Spleen (tissue), 11 donors: Measurements from ENCODE around the gene BTBD16. TPM values are rescaled to one million over a fixed set of nuclear protein-coding genes. Genes with fewer than 3 reads are reported as not detected.

ENCODE experiments used
- DNase-seq: peaks from one replicate; pipeline ENCODE4 v3.0.0-alpha.2; 2020
- H3K27ac ChIP-seq, 8 donors: fragments of 200-600 bp; sonication (generic) in 7 of 8; 1 replicate in 4 of 8; 2 replicates in 4 of 8; pipeline versions ENCODE4 v1.5.0 to v1.8.0; 2016 to 2021; ENCODE audit warnings: inconsistent platforms in 4 of 8, mild to moderate bottlenecking in 4 of 8, moderate library complexity in 1 of 8
- H3K27me3 ChIP-seq, 7 donors: fragments of 200-600 bp; sonication (generic) in 6 of 7; replicated peaks in 1 of 7; 1 replicate in 4 of 7; 2 replicates in 3 of 7; pipeline versions ENCODE4 v1.5.0 to v1.8.0; 2016 to 2021; ENCODE audit warnings: inconsistent platforms in 3 of 7, mild to moderate bottlenecking in 1 of 7
- H3K36me3 ChIP-seq, 6 donors: fragments of 200-600 bp; sonication (generic) in 5 of 6; 1 replicate in 4 of 6; 2 replicates in 2 of 6; pipeline versions ENCODE4 v1.5.0 to v1.8.0; 2016 to 2021; ENCODE audit warnings: inconsistent platforms in 2 of 6
- H3K4me1 ChIP-seq, 6 donors: fragments of 200-600 bp; sonication (generic) in 5 of 6; 1 replicate in 3 of 6; 2 replicates in 3 of 6; pipeline versions ENCODE4 v1.5.0 to v1.8.0; 2016 to 2021; ENCODE audit warnings: inconsistent platforms in 3 of 6
- H3K4me3 ChIP-seq, 8 donors: fragments of 200-600 bp; sonication (generic) in 7 of 8; 1 replicate in 4 of 8; 2 replicates in 4 of 8; pipeline versions ENCODE4 v1.5.0 to v1.8.0; 2016 to 2021; ENCODE audit warnings: inconsistent platforms in 4 of 8, mild to moderate bottlenecking in 4 of 8, moderate library complexity in 2 of 8
- H3K9me3 ChIP-seq, 8 donors: fragments of 200-600 bp; sonication (generic) in 7 of 8; 1 replicate in 4 of 8; 2 replicates in 4 of 8; pipeline versions ENCODE4 v1.5.0 to v1.8.0; 2016 to 2021; ENCODE audit warnings: inconsistent platforms in 4 of 8
- CTCF ChIP-seq, 11 experiments: fragments of 200-600 bp in 7 of 11; fragments of 450-650 bp in 4 of 11; sonication (generic) in 4 of 11; IDR thresholded peaks in 8 of 11; conservative IDR thresholded peaks in 3 of 11; 1 replicate in 7 of 11; 2 replicates in 4 of 11; pipeline versions ENCODE4 v1.4.0 to v1.8.0; 2016 to 2021; ENCODE audit warnings: antibody characterized with exemption in 11 of 11, inconsistent platforms in 4 of 11, mild to moderate bottlenecking in 1 of 11
- POLR2A ChIP-seq, 3 donors: fragments of 450-650 bp; IDR thresholded peaks; one replicate each; pipeline ENCODE4 v1.5.1; 2017; ENCODE audit warnings: antibody characterized with exemption in 3 of 3, mild to moderate bottlenecking in 1 of 3
- POLR2AphosphoS5 ChIP-seq, 3 donors: sonication (generic); formaldehyde crosslinking; IDR thresholded peaks; one replicate each; pipeline ENCODE4 v1.5.1; 2017; ENCODE audit warnings: antibody characterized with exemption in 3 of 3
- WGBS, 5 donors: extraction: QIAGEN DNeasy Blood & Tissue Kit in 3 of 5; methylation state at CpG; one replicate each; pipeline versions ENCODE4 v1.1.5 to v1.1.7; 2013 to 2018; 5-methylcytosine and 5-hydroxymethylcytosine counted together
- intact Hi-C: fragments of 100-400 bp; cut with DNase I; formaldehyde crosslinking; loops from one replicate; pipeline ENCODE4 v1.15.0; 2023; ENCODE audit warnings: low total_unique reads
- polyA plus RNA-seq, 3 donors: library from polyadenylated mRNA; stranded (reverse); fragments of 200-250 nt; gene quantifications; one replicate each; pipeline ENCODE4 v1.2.1, GENCODE V29; 2013
- total RNA-seq, 7 donors: library from RNA; depleted of rRNA in 3 of 7; stranded (reverse); fragments of >200 nt in 3 of 7; fragmentation: NEBNext Ultra II Directional in 4 of 7; extraction: Animal tissue kit (Norgen Biotek cat#: 25700) in 4 of 7; gene quantifications; one replicate each; pipeline versions ENCODE4 v1.1.0 to v1.2.1, GENCODE V29; 2016 to 2021
- donor health status: healthy with polysubstance abuse.
- donor health status: DM: no; HTN: no; CAD: no; lungs with moderate emphysema.
- donor health status: DM: no; HTN: no; CAD: no.
- donor health status: Bipolar disorder and iron deficiency.
- donor health status: healthy.
- donor health status: DM: no; HTN: no; CAD: no.
- donor health status: DM: yes; HTN: yes; CAD: no.

Gene BTBD16
- total and polyA plus RNA-seq, 10 donors: 0.04 to 0.10 TPM; not detected in 8

GRCh38 chr10:122342293-122343134 lies 71.4 kb downstream of the BTBD16 start:
- TF ChIP-seq POLR2AphosphoS5 (IDR thresholded peaks at IDR 0.05) (no peak), POLR2A (IDR thresholded peaks at IDR 0.05) (no peak), CTCF (IDR thresholded peaks at IDR 0.05 in 8 of 11, conservative IDR thresholded peaks at IDR 0.05 in 3 of 11) (peak; percentile 49 to 83 (median 75))
- DNase-seq: no peak
- Histone ChIP-seq H3K27ac (no peak overlapping the region), H3K4me1 (peaks cover 0 to 9% (median 0%) of the 10 kb centered on the region in 6 donors), H3K27me3 (no peaks in the 10 kb centered on the region), H3K36me3 (no peaks in the 10 kb centered on the region), H3K4me3 (no peak overlapping the region), H3K9me3 (peaks cover 0 to 5% (median 0%) of the 10 kb centered on the region in 8 donors)
- WGBS, 5 donors: 58 to 65% (median 62%) methylated on average over 8 of the region's 8 CpGs
- intact Hi-C loops: loop anchor here (5.0 kb wide), 1 partner anchor 225 kb away; no protein-coding TSS in a partner anchor

GRCh38 chr10:122343135-122343800 lies 72.2 kb downstream of the BTBD16 start:
- Histone ChIP-seq H3K27me3 (no peaks in the 10 kb centered on the region), H3K36me3 (no peaks in the 10 kb centered on the region), H3K4me3 (no peak overlapping the region), H3K9me3 (peaks cover 0 to 5% (median 0%) of the 10 kb centered on the region in 8 donors), H3K27ac (no peak overlapping the region), H3K4me1 (peaks cover 0 to 11% (median 0%) of the 10 kb centered on the region in 6 donors)
- intact Hi-C loops: loop anchor here (5.0 kb wide), 1 partner anchor 224 kb away; no protein-coding TSS in a partner anchor
- TF ChIP-seq POLR2A (IDR thresholded peaks at IDR 0.05) (no peak), POLR2AphosphoS5 (IDR thresholded peaks at IDR 0.05) (no peak), CTCF (IDR thresholded peaks at IDR 0.05 in 8 of 11, conservative IDR thresholded peaks at IDR 0.05 in 3 of 11) (no peak)
- 79 to 89% (median 83%) methylated on average over 11 of the region's 11 CpGs for WGBS, 5 donors
- no peak for DNase-seq

- H3K4me3 ChIP-seq: no peak overlapping the region
- TF ChIP-seq POLR2A (IDR thresholded peaks at IDR 0.05) (no peak), POLR2AphosphoS5 (IDR thresholded peaks at IDR 0.05) (no peak), CTCF (IDR thresholded peaks at IDR 0.05 in 8 of 11, conservative IDR thresholded peaks at IDR 0.05 in 3 of 11) (no peak)
- H3K36me3 ChIP-seq: no peaks in the 10 kb centered on the region
- no peaks in the 10 kb centered on the region for H3K27me3 ChIP-seq
- H3K9me3 ChIP-seq: peaks cover 0 to 5% (median 0%) of the 10 kb centered on the region in 8 donors
- intact Hi-C loops: loop anchor here (5.0 kb wide), 1 partner anchor 223 kb away; no protein-coding TSS in a partner anchor
- H3K4me1 ChIP-seq: peaks cover 0 to 14% (median 0%) of the 10 kb centered on the region in 6 donors
- DNase-seq: no peak
- WGBS, 5 donors: 93 to 98% (median 94%) methylated on average over 8 of the region's 8 CpGs
- H3K27ac ChIP-seq: no peak overlapping the region
These were observed 72.8 kb downstream of the BTBD16 start for GRCh38 chr10:122343936-122344335.
